GM18858 (cell line): ENCODE measurements around the gene DPH3.
A peak's percentile ranks its signal among the peaks of the same experiment; 100 is the strongest.

ENCODE experiments used
- ATAC-seq: cut with Tn5 transposase; IDR thresholded peaks from one replicate; pipeline ENCODE4 v1.9.1; 2021; ENCODE audit not compliant: unreplicated experiment

Gene DPH3

DNA sequence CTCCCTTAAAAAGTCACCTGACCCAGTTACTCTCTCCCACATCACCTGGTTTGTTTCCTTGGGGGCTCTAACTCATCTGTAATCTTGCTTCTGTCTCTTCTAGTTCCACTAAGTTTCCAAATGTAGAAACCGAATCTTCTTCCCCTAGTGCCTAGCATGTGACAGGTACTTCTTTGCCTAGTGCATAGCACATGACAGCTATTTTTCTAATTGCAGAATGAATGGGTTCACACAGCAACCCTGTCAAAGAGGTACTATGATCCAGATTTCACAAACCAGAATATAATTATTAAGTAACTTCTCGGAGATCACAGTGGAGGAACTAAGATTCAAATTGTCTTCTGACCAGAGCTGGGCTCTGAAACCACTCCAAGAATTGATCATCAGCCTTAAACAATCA is 7.4 kb downstream of the DPH3 start:
- no peak for ATAC-seq

- no peak for ATAC-seq
Measured at GRCh38 chr3:16255726-16256125, 9.0 kb downstream of the DPH3 start.

GRCh38 chr3:16255326-16255725 is 9.4 kb downstream of the DPH3 start:
- no peak for ATAC-seq

GRCh38 chr3:16254916-16255315 is 9.8 kb downstream of the DPH3 start:
- ATAC-seq = no peak

DNA sequence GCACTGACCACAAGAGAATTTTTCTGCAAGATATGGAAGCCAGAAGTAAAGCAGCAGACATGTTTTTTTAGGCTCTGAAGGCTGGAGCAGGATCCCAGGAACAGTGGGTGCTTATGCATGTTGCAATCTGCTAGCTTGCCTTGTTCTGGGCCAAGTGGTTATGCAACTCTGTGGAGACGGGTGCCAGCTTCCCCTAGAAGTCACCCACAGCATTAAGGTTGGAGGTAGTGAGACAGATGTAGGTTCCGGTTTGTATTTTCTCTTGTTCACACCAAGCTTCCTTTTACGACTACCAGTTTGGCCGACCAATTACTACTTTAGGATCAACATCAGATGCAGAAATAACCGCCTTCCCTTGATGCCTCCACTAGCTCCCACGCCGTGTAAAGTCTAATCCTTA is 11.1 kb downstream of the DPH3 start:
- no peak for ATAC-seq

GRCh38 chr3:16252988-16253387 is 11.8 kb downstream of the DPH3 start:
- no peak for ATAC-seq

DNA sequence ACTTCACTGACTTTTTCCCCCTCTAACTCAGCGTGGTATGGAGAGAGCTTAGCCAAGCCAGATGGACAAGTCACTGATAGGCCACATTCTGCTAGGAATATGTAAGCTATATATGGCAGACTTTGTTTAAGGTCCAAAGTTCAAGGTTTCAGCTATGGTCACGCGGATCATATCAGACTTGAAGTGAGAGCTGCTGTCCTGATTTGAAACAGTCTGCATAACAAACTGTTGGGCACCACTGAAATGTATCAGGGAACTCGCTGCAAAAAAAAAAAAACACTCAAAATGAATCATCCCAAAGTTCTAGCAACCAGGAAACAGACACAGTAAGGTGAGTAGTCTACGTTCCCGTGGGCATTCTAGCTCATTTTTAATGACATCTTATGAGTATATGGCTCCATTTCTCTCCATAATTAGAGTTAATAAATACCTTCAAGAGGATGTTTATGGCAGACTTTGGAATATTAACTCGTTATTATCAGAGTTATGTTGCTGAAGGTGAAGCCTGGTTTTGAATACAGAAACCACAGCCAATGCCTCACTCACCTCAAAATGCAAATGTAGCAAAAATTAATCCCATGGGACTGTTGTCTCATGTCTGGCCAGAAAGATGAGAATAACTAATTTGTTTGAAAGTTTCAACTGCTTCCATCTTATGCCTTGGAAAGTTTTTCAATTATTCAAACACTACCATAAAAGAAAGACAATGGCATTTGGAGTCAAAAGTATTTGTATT is 12.3 kb downstream of the DPH3 start:
- no peak for ATAC-seq

- no peak for ATAC-seq
Measured at GRCh38 chr3:16251316-16252085, 13.2 kb downstream of the DPH3 start.

- ATAC-seq = no peak
Measured at GRCh38 chr3:16249886-16250285, 14.9 kb downstream of the DPH3 start.

DNA sequence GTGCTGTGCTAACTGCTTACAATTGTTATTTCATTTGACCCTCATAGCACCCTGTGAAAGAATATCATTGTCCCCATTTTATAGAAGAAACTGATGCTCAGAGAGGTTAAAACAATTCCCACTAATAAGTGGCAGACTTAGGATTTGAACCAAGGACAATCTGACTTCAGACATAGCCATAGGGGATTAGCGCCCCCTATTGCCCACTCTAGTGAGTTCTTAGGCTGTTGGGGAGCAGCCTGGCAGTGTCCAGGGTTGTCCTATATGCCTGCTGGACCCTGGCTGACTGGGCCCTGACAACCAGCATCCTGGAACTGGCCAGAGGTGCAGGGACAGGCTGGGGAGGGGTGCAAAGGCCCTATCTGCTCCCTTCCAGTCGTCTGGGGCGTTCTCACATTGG is 15.4 kb downstream of the DPH3 start:
- no peak for ATAC-seq

GRCh38 chr3:16248556-16248955 is 16.2 kb downstream of the DPH3 start:
- no peak for ATAC-seq

DNA sequence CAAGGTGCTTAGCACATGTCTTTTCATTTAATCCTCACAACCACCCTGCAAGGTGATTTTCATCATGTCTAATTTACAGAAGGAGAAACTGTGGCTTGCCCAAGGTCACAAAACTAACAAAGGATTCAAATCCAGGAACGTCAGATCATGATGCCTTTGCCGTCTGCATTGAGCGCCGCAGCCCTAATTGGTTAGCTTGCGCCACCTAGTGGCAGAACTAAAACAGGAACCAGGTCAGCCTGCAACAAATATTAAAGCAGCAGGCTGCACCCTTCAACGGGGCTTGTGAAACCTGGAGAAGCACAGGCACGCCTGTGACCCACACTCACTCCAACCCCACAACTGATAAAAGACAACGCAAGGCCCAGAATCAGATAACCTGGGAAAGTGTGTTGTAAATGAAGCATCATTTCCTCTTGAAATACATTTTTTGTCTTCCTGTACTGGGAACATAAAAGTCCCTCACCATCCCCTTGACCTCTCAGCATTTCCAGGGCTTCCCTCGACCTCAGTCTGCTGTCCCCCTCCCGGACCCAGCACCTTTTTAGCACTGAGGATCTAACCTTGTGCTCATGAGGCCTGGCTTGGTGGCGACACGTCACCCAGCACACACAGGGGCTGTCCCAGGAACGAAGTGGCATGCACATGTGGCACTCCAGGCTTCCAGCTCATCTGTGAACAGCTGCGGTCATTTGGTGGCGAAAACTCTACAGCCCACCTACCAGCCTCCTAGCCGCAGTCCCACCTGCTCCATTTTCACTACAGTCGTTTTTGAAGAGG is 17.3 kb downstream of the DPH3 start:
- ATAC-seq = peak; percentile 86

GRCh38 chr3:16245609-16246008 is 19.1 kb downstream of the DPH3 start:
- no peak for ATAC-seq

- no peak for ATAC-seq
Measured at GRCh38 chr3:16243706-16244490, 20.8 kb downstream of the DPH3 start.

DNA sequence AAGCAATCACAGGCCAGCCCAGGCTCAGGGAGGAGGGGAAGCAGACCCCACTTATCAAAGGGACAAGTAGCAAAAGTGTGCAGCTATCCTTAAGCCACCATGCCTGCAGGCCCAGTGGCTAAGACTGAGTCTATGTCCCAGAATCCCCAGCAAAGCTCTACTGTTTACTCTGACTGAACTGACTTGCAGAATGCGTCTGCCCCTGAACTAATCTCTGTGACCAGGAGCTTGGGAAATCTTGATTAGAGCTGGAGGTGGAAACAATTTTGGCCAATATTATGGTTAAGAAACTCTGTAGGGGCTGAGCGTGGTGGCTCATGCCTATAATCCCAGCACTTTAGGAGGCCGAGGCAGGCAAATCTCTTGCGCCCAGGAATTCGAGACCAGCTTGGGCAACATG is 22.6 kb downstream of the DPH3 start:
- ATAC-seq = no peak

GRCh38 chr3:16241225-16241624 is 23.5 kb downstream of the DPH3 start:
- no peak for ATAC-seq

DNA sequence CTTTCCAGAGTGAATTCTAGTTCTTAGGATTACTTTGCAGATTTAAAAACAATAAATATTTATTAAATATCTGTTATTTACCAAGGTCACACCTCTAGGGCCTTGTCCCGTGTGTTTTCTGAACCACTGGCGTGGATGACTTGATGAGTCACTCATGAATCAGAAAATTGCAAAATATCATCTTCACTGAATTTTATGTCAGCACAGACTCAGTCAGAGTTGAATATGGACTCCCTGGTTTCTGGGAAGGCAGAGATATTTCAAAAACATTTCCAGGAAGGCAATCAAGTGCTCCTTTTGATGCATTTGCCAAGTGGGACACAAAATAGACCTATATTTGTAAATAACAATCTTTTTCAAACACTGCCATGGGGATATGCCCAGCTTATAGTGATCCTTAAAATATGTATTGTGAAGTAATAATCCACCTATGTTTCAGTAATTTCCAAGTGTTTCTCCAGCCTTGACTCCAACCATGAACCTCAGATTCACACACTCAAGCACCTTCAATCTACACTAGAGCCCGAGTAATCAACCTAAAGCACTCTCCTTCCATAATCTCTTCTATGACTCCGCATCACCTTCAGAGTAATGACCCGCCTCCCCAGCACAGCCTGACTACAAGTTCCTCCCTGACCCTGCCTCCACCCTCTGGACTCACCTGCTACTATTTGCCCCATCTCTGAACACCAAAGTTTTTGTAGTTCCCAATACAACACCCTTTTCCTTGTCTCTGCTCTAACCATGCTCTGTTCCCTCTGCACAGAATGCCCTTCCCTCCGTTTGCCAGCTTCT is 24.3 kb downstream of the DPH3 start:
- no peak for ATAC-seq

GRCh38 chr3:16239780-16240179 is 25.0 kb downstream of the DPH3 start:
- ATAC-seq = no peak

DNA sequence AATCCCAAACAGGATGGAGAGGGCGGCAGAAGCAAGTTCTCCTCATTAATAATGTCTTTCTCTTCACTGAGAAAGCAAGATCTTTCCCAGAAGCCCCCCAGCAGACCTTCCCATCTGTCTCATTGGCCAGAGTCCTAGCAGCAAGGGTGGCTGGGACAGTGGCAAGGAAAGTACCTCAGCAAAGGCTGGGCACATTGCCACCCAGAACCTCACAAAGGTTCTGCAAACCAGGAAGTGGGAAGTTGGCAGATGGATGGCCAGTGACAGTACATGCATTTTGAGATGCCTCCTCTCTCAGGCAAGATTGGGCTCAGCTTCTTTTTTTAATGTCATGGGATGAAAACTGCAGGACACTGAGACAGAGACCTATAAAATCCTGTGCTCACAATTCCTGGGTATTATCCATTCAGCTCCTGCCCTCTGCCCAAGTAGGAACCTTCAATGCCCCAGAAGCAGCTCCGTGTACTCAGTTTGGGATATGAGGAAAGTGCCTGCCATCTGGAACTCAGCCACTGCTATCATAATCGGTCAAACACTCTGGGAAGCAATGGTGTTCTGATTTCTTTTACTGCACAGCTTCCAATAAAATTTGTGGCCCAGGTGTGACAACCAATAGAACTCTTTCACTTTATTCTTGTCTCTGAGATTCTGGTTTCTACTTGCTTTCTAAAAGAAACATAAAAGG is 25.5 kb downstream of the DPH3 start:
- ATAC-seq = no peak
